Keratinocyte (primary cell): ENCODE data around the gene PAGE2B. TPM values are rescaled to one million over a fixed set of nuclear protein-coding genes. Genes with fewer than 3 reads are reported as not detected.

Experiments used
- DNase-seq: peaks from one replicate; pipeline ENCODE4 v3.0.0-alpha.2; 2011; ENCODE audit warnings: low read depth, missing footprints, low spot score
- FAIRE-seq: peaks from 2 replicates; lab custom pipeline; 2011; peaks lifted over from hg19 to GRCh38; lab: Jason Lieb, UNC
- H2AFZ ChIP-seq: 2 replicates; pipeline ENCODE4 v1.6.0; 2012; ENCODE audit warnings: low read length, control low read depth, inconsistent platforms; ENCODE audit not compliant: control insufficient read depth
- H3K27ac ChIP-seq: 2 replicates; pipeline ENCODE4 v1.5.1; 2011; ENCODE audit warnings: low read length; ENCODE audit not compliant: control insufficient read depth, insufficient read depth
- H3K27me3 ChIP-seq: 3 replicates; pipeline ENCODE4 v1.6.0; 2011; ENCODE audit warnings: low read length; ENCODE audit not compliant: control insufficient read depth, insufficient read depth; ENCODE audit errors: extremely low read depth
- H3K36me3 ChIP-seq, 2 experiments: 2 replicates in 1 of 2; 3 replicates in 1 of 2; pipeline ENCODE4 v1.5.1; 2011; ENCODE audit warnings: low read length in 2 of 2, mild to moderate bottlenecking in 1 of 2; ENCODE audit not compliant: control insufficient read depth in 2 of 2, insufficient read depth in 2 of 2; ENCODE audit errors: extremely low read depth in 1 of 2
- H3K4me1 ChIP-seq: 3 replicates; pipeline ENCODE4 v1.5.1; 2011; ENCODE audit warnings: low read length; ENCODE audit not compliant: control insufficient read depth, insufficient read depth; ENCODE audit errors: extremely low read depth
- H3K4me2 ChIP-seq: 3 replicates; pipeline ENCODE4 v1.6.0; 2011; ENCODE audit warnings: low read depth, low read length; ENCODE audit not compliant: control insufficient read depth, insufficient read depth; ENCODE audit errors: extremely low read depth
- H3K4me3 ChIP-seq, 3 experiments: fragments of 200-600 bp in 1 of 3; sonication (generic) in 1 of 3; 2 replicates in 2 of 3; 3 replicates in 1 of 3; pipeline ENCODE4 v1.5.1; 2011 to 2016; ENCODE audit warnings: low read length in 3 of 3, mild to moderate bottlenecking in 3 of 3, control low read depth in 2 of 3, inconsistent platforms in 1 of 3, low read depth in 1 of 3, mixed read lengths in 1 of 3, mixed run types in 1 of 3, moderate library complexity in 1 of 3; ENCODE audit not compliant: control insufficient read depth in 2 of 3, insufficient read depth in 2 of 3; ENCODE audit errors: extremely low read depth in 1 of 3
- H3K79me2 ChIP-seq: 2 replicates; pipeline ENCODE4 v1.6.0; 2012; ENCODE audit warnings: low read length; ENCODE audit not compliant: control insufficient read depth, insufficient read depth
- H3K9ac ChIP-seq: 3 replicates; pipeline ENCODE4 v1.6.0; 2011; ENCODE audit warnings: low read length; ENCODE audit not compliant: control insufficient read depth, insufficient read depth; ENCODE audit errors: extremely low read depth
- H3K9me1 ChIP-seq: 3 replicates; pipeline ENCODE4 v1.6.0; 2011; ENCODE audit warnings: low read length; ENCODE audit not compliant: control insufficient read depth, insufficient read depth; ENCODE audit errors: extremely low read depth
- H3K9me3 ChIP-seq: 2 replicates; pipeline ENCODE4 v1.5.1; 2012; ENCODE audit warnings: low read depth, low read length; ENCODE audit not compliant: control insufficient read depth
- H4K20me1 ChIP-seq: 3 replicates; pipeline ENCODE4 v1.6.0; 2011; ENCODE audit warnings: low read length; ENCODE audit not compliant: control insufficient read depth, insufficient read depth; ENCODE audit errors: extremely low read depth
- EZH2 ChIP-seq: IDR thresholded peaks from one replicate; pipeline ENCODE4 v1.6.1; 2012; ENCODE audit warnings: inconsistent platforms, mild to moderate bottlenecking, low read length, moderate library complexity
- dilution Hi-C: fragments of 300-500 bp; cut with MboI; formaldehyde crosslinking; loops from one replicate; pipeline ENCODE4 v1.7.0; 2020; ENCODE audit warnings: low sequenced_read_pairs; ENCODE audit not compliant: extremely low pct_ligation_motif_present
- polyA plus RNA-seq, 5 experiments: library from polyadenylated mRNA; depleted of rRNA in 3 of 5; stranded (reverse) in 3 of 5; stranded (forward) in 1 of 5; unstranded in 1 of 5; fragments of >200 nt; gene quantifications; 1 replicate in 1 of 5; 2 replicates in 3 of 5; 3 replicates in 1 of 5; pipeline versions ENCODE4 v1.2.1 to v1.2.3, GENCODE V29; 2011 to 2012; ENCODE audit warnings: missing spikeins in 2 of 5, low read depth in 1 of 5, low replicate concordance in 1 of 5
- TF ChIP-seq, protein P1 (sequence below), 3 experiments: IDR thresholded peaks in 1 of 3; conservative IDR thresholded peaks in 1 of 3; optimal IDR thresholded peaks in 1 of 3; 2 replicates in 2 of 3; 3 replicates in 1 of 3; pipeline versions ENCODE3 to v1.5.1; 2011; ENCODE audit warnings: low read length in 3 of 3, mild to moderate bottlenecking in 3 of 3, moderate library complexity in 2 of 3, control low read depth in 1 of 3, inconsistent platforms in 1 of 3; ENCODE audit not compliant: insufficient read depth in 2 of 3; ENCODE audit errors: extremely low read depth in 1 of 3

Gene PAGE2B
- polyA plus RNA-seq, 1 donor (not counting 4 experiments of a cell fraction or from before 2014, with no cell fraction given), result not detected

GRCh38 chrX:55030271-55031205, 44.3 kb upstream of the PAGE2B start, which contains the start of gene ALAS2:
Gene ALAS2 (minus strand): TSS chrX:55030977. CDS start chrX:55026000, 4,977 bp downstream.
- no peak within 1 kb of the TSS for H2AFZ ChIP-seq
- H3K9me1 ChIP-seq, result no peaks in the 10 kb centered on the region
- no peak for DNase-seq
- no peak within 1 kb of the TSS for H3K4me3 ChIP-seq
- H3K4me2 ChIP-seq, result no peak within 1 kb of the TSS
- no peaks in the 10 kb centered on the region for H3K4me1 ChIP-seq
- H4K20me1 ChIP-seq, result no peaks in the 10 kb centered on the region
- no peaks in the 10 kb centered on the region for H3K79me2 ChIP-seq
- H3K9me3 ChIP-seq, result no peaks in the 10 kb centered on the region
- dilution Hi-C loops, result no loop called here
- H3K36me3 ChIP-seq, result no peaks in the 10 kb centered on the region
- TF ChIP-seq, protein P1, sequence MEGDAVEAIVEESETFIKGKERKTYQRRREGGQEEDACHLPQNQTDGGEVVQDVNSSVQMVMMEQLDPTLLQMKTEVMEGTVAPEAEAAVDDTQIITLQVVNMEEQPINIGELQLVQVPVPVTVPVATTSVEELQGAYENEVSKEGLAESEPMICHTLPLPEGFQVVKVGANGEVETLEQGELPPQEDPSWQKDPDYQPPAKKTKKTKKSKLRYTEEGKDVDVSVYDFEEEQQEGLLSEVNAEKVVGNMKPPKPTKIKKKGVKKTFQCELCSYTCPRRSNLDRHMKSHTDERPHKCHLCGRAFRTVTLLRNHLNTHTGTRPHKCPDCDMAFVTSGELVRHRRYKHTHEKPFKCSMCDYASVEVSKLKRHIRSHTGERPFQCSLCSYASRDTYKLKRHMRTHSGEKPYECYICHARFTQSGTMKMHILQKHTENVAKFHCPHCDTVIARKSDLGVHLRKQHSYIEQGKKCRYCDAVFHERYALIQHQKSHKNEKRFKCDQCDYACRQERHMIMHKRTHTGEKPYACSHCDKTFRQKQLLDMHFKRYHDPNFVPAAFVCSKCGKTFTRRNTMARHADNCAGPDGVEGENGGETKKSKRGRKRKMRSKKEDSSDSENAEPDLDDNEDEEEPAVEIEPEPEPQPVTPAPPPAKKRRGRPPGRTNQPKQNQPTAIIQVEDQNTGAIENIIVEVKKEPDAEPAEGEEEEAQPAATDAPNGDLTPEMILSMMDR (optimal IDR thresholded peaks at IDR 0.05 in 1 of 3, IDR thresholded peaks at IDR 0.05 in 1 of 3, conservative IDR thresholded peaks at IDR 0.05 in 1 of 3; ENCODE audit: extremely low read depth in 1 of 3, insufficient read depth in 2 of 3, low read length in 3 of 3), result no peak
- no peak for TF ChIP-seq EZH2
- H3K9ac ChIP-seq, result no peak within 1 kb of the TSS
- no peaks in the 10 kb centered on the region for H3K27me3 ChIP-seq
- FAIRE-seq, result no peak
- no peak within 1 kb of the TSS for H3K27ac ChIP-seq

DNA sequence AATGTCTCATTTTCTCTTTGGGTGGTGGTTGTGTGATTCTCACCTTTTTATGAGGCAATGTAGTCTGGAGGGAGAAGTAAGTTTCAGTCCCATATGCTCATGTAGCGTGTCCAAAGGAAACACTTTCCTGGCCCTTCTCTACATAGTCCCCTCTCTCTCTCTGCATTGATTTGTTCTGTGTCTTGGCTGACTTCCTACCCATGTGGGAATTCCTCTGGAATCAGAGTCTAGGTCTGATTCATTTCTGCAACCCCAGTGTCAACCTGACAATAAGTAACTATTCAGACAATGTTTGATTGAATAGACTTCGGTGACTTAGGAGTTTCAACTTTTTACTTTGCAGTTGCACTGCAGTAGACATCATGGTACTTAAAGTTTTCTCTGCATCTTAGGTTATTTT, 41.4 kb upstream of the PAGE2B start:
- FAIRE-seq, result no peak
- dilution Hi-C loops, result no loop called here
- Histone ChIP-seq H3K9ac (no peak overlapping the region), H3K4me3 (no peak overlapping the region), H3K9me3 (no peaks in the 10 kb centered on the region), H3K27ac (no peak overlapping the region), H4K20me1 (no peaks in the 10 kb centered on the region), H3K4me2 (no peak overlapping the region), H3K4me1 (no peaks in the 10 kb centered on the region), H3K9me1 (no peaks in the 10 kb centered on the region), H3K27me3 (no peaks in the 10 kb centered on the region), H3K36me3 (no peaks in the 10 kb centered on the region), H3K79me2 (no peaks in the 10 kb centered on the region), H2AFZ (no peak overlapping the region)
- DNase-seq, result no peak
- TF ChIP-seq, protein P1 (optimal IDR thresholded peaks at IDR 0.05 in 1 of 3, IDR thresholded peaks at IDR 0.05 in 1 of 3, conservative IDR thresholded peaks at IDR 0.05 in 1 of 3; ENCODE audit: extremely low read depth in 1 of 3, insufficient read depth in 2 of 3, low read length in 3 of 3), result no peak
- TF ChIP-seq EZH2, result no peak
